ENCODE data around the gene KRTAP4-16. TPM values are rescaled to one million over a fixed set of nuclear protein-coding genes. Genes with fewer than 3 reads are reported as not detected.
"Not testable (repeated sequence)": the region's sequence is repeated elsewhere in the genome, so short reads cannot be mapped to it uniquely, and the experiment has no call there.

KRTAP4-16 gene
- polyA plus RNA-seq, 1 donor: not detected

DNA sequence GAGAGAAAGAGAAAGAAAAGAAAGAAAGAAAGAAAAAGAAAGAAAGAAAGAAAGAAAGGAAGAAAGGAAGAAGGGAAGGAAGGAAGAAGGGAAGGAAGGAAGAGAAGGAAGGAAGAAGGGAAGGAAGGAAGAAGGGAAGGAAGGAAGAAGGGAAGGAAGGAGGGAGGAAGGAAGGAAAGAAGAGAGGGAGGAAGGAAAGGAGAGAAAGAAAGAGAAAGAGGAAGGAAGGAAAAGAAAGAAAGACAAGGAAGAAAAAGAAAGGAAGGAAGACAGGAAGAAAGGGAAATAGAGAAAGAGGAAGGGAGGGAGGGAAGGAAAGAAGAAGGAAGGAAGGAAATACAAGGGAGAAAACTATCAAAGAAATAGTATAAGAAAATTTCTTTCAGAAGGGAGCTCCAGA lies 25.2 kb downstream of the KRTAP4-16 start:
- no peak for DNase-seq

DNA sequence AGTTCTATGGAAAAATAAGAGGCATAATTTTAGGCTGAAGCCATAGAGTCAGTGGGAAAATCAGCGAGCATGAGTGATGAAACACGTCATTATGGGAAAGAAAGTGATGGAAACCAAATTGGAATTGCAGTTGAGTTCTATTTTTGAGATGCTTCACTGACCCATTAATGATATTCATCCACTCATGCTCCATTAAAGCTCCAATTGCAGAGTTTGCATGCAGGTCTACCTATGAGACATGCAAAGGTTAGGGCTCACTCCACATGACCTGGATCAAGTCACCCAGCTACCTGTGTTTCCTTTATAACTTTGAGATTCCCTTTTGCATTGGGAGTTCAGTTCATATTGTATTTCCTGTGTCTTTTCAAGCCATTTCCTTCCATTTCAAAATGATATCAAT lies 28.3 kb downstream of the KRTAP4-16 start:
- DNase-seq: no peak

DNA sequence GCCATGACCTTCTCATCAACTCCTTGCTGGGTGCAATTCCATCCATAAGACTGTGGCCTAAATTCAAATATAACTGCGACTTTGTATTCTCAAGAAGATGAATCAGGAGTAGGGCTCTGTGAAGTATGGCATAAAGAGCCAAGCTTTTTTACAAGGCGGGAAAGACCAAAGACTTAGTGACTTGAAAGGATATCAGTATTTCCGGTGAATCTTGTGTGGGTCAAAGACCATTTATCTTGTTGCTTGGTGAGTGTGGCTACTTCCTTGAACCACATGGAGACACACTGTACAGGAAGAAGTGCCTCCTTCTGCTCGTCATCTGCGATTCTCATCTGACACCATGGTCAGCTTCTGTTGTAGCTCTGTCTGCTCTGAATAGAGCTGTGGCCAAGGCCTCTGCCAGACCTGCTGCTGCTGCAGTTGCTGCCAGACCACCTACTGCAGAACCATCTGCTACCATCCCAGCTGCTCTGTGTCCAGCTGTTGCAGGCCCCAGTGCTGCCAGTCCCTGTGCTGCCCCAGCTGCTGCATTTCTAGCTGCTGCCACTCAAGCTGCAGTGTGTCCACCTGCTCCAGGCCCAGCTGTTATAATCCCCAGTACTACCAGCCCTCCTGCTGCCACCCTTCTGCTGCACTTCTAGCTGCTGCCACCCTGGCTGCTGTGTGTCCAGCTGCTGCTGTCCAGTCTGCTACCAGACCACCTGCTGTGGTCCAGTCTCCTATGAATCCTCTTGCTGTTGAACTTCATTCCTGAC lies 30.2 kb downstream of the KRTAP4-16 start:
- no peak for DNase-seq

DNA sequence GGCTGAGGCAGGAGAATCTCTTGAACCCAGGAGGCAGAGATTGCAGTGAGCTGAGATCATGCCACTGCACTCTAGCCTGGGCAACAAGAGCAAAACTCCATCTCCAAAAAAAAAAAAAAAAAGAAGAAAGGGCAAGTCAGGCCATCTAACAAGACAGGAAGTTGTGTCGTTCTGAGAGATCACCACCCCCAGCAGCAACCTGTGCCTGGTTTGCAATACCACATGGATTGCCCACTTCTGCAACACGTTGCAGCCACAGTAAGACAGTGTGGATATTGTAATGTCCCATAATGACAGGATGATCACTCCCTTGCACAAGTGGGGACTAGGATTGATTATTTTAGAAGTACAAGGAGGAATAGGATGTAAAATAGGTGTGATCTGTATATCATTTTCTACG lies 33.0 kb downstream of the KRTAP4-16 start:
- no peak for DNase-seq

DNA sequence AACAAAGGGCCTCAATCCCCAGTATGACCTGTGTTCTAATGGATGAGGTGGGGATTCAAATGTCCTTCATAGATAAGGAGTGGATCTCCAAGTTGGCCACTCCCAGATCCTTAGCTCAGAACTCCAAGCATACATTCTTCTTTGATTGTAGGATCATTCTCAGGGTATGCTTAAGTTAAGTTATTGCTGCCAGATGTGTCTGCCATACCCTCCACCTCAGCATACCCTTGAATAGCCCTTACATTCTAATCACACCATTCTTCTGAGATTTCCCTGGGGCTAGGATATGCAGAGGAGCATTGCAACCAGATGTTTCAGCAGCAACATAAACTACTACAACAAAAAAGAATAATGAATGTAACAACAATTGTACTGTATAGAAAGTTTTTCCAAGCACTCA lies 34.7 kb downstream of the KRTAP4-16 start:
- no peak for DNase-seq

DNA sequence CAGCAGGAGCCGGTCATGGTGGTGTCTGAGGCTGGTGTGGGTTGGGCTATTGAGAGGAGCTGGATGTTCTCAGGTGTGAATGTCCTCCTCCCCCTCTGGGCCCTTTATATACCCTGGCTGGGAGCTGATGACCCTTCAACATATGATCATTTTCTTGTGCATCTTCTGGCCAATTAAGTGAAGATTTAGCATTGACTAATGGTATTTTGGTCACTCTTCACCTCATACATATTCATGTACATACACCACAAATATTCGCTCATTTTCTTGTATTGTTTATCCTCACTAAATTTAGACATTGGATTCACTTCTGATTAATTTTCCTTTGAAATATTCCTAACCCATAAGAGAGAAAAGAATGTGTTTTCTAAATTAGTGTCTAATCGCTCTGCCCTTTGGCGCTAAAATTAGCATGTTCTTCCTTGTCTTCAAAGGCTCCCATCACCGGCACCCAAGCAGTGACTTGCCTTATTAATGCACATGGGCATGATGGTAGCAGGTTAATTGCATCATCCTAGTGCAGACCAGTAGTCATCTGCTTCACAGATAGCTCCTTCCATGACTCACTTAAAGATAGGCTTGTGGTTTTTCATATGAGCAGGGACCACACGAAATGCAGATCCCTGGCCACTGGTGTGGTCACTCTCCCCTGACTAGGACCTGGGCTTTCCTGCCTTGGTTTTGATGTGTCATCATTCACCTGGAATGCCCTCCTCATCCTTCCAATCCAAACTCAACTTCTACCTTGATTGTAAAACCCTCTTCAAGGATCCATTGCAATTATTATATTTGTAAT lies 36.0 kb downstream of the KRTAP4-16 start, which contains the start of gene KRTAP2-4:
KRTAP2-4 (minus strand) TSS at position 51 of the 796 bp plus-strand sequence; CDS start at position 17, 34 bp downstream.
- DNase-seq: no peak

DNA sequence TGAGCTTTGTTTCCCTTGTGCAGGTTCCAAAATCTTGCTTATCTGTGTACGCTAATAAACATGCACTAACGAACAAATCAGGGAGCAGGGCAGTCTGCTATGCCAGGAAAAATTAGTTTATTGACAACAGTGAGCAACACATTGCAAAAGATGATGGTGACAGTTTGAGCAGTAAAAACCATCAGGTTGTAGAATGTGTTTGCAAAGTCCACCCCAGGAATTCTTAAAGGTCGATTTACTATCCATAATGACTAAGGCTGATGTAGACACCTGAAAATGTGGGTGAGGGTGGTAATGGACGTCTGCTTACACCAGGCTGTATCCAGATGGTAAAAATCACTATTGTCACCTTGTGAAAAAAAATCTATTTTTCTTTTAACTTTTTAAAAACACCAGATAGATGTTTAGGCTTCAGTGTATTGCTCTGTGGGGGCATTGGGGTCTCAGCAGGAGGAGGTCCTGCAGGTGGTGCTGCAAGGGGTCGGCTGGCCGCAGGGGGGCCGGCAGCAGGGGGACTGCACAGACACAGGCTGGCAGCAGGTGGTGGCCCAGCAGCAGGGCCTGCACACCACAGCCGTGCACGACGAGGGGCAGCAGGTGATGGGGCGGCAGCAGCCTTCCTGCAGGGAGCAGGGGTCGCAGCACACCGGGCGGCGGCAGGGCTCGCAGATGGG lies 36.9 kb downstream of the KRTAP4-16 start:
- DNase-seq: not testable (repeated sequence)

DNA sequence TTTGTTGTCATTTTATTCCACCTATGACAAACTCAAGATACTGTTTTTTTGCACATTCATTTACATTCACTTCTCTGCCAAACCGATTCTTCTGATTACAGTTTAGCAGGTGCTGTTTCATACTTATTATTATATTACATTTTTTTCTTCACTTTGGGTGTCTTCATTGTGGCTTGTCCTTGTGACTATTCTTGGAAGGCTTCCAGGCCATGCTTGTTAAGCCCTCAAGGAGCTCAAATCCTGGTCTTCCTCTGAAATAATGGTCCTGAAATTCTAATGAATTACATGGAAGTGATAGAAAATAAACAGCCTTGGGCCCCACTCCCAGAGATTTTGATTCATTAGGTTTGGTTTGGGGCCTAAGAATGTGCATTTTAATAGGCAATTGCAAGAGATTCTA lies 37.7 kb downstream of the KRTAP4-16 start:
- DNase-seq: no peak

DNA sequence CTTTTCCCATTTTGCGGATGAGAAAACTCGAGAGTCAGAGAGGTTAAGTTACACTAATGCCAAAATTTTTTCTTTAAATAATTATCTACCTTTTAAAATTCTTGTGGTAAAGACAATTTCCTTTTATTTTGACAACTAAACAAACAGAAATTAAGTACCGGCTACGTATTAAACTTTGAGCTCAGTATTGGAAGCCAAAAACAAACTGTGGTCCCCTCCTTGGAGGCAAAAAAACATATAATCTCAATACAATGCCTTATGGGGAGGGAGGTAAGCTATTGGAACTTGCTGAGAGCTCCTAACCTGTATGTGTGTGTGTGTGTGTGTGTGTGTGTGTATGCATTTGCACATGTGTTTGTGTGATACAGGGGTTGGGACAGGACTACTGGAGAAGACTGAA lies 38.6 kb downstream of the KRTAP4-16 start:
- DNase-seq: no peak

DNA sequence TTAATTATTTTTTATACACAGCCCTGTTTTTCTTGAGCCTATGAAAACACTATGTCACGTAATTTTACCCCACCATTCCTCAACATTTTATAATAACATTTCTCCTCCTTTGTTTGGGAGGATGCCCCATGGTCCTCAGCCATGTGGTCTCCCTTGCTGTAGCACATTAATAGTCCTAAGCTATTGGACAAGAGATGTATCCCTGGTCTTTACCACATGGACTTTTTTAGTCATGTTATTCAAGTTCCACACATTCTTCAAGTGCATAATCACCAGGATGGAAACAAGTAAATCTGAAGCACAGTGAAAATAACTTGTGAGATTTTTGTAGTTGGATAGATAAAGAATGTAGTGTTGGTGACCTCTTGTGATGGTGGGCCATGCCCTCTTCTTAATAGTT lies 40.0 kb downstream of the KRTAP4-16 start:
- no peak for DNase-seq

DNA sequence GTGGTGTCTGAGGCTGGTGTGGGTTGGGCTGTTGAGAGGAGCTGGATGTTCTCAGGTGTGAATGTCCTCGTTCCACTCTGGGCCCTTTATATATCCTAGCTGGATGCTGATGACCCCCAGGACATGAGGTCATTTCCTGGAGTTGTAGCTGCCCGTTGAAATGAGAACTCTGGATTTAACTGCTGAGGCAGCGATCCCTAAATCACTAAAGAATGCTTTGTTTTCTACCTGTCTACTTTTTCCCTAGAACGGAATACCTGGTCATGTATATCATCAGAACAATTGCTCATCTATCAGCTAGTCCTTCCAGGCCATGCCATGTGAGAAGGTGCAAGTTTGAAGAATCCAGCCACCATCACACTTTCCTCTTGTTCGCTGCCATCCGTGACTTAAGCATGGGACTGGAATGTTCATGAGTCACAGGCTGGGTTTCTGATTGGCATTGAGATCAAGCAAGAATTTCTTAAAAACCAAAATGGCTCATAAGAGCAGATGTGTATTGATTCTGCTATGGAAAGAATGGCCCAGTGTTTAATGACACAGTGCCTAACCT lies 41.9 kb downstream of the KRTAP4-16 start, which contains the start of gene KRTAP2-3:
KRTAP2-3 (minus strand) TSS at position 63 of the 553 bp plus-strand sequence. CDS start 64 bp downstream, outside the sequence.
- no peak for DNase-seq

DNA sequence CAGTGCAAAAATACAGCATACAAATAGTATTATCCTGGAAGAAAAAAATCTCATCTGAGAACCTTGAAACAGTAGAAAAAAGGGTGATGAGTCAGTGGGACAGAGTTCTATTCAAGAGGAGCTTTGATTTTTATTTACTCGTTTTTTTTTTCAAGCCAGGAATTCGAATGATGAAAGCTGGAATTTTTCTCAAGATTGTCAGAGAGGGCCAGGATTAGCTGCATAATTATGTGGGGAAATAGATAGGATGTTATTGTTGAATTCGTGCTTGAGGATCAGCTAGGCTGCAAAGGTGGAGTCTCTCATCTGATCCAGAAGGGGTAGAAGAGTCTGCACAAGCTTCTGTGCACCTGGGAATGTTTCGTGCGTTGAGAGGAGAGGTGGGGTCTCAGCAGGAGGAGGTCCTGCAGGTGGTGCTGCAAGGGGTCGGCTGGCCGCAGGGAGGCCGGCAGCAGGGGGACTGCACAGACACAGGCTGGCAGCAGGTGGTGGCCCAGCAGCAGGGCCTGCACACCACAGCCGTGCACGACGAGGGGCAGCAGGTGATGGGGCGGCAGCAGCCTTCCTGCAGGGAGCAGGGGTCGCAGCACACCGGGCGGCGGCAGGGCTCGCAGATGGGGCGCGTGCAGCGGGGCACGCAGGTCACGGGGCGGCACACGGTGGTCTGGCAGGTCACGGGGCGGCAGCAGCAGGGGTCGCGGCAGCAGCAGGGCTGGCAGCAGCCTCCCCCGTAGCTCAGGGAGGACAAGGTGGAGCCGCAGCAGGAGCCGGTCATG lies 42.5 kb downstream of the KRTAP4-16 start:
- DNase-seq: not testable (repeated sequence)

DNA sequence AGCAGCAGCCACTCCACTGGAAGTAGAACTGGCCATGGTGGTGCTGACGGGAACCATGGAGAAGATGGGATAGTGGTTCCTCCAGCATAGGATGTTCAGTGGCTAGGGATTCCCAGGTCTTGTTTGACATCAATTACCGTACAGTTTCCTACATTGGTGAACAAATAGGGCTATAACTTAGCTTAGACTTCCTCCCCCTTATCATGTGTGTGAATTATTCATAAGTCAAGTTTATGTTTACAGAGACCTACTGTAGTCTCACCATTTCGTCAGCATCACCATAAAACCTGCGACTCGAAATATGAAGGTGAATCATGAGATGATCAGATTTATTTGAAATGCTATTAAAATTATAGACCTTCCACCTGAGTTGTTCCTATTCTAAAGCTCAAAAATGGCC lies 43.3 kb downstream of the KRTAP4-16 start:
- DNase-seq: no peak

DNA sequence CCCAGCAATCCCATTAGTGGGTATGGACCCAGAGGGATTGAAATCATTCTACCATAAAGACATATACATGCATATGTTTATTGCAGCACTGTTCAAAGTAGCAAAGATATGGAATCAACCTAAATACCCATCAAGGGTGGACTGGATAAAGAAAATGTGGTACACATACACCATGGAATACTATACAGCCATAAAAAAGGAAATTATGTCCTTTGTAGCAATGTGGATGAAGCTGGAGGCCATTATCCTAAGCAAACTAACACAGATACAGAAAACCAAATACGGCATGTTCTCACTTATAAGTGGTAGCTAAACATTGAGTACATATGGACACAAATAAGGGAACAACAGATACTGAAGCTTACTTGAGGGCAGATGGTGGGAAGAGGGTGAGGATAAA lies 44.5 kb downstream of the KRTAP4-16 start:
- no peak for DNase-seq

DNA sequence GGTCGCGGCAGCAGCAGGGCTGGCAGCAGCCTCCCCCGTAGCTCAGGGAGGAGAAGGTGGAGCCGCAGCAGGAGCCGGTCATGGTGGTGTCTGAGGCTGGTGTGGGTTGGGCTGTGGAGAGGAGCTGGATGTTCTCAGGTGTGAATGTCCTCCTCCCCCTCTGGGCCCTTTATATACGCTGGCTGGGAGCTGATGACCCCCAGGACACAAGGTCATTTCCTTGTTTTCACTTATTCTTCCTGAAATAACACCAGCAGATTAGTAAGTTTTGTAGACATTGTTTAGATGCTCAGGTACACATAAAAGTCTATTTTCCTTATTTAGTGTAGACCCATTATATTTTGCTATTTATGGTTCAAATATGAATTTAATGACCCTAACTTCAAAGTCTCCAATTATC lies 46.9 kb downstream of the KRTAP4-16 start, which contains the start of gene KRTAP2-2:
KRTAP2-2 (minus strand) TSS at position 101 of the 400 bp plus-strand sequence; CDS start at position 82, 19 bp downstream.
- DNase-seq: not testable (repeated sequence)

DNA sequence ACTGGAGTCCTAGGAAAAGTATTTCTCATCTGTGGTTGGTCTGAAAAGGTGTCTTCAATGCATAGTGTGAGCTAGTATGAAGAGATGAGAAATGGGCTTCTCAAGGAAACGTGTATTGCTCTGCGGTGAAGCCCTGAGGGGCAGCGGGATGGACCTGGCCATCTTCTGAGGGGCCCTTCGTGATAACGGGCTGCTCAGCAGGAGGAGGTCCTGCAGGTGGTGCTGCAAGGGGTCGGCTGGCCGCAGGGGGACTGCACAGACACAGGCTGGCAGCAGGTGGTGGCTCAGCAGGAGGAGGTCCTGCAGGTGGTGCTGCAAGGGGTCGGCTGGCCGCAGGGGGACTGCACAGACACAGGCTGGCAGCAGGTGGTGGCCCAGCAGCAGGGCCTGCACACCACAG lies 47.5 kb downstream of the KRTAP4-16 start:
- not testable (repeated sequence) for DNase-seq

DNA sequence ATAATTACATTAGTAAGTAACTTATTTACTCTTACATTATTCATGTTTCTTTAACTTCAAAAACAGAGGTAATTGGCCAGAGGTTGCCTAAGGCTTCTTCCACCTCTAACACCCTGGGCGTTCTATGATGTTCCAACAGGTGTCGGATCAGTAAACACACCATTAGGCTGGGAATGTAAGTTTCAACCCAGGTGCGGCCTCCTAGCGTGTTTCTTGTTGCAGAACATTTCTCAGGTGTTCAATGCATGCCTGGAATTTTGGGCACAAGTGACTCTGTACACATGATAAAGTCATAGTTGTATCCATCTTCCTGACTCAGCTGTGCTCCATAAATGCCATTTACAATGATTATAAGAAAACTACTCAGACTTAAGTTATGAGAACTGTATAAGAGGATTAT lies 48.0 kb downstream of the KRTAP4-16 start:
- DNase-seq: peak; percentile 27

DNA sequence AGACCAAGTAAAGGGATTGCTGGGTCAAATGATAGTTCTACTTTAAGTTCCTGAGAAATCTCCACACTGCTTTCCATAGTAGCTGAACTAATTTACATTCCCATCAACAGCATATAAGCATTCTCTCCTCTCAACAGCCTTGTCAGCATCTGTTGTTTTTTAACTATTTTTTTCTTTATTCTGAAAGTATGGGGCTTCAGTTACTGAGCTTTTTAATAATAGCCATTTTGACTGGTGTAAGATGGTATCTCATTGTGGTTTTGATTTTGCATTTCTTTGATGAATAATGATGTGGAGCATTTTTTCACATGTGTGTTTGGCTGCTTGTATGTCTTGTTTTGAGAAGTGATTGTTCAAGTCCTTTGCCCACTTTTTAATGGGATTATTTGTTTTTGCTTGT lies 49.4 kb downstream of the KRTAP4-16 start:
- DNase-seq: no peak

Data from left kidney (tissue), 2 donors.